OCI-LY3 (cell line): ENCODE measurements around the gene IFFO2.

ENCODE experiments used
- CTCF ChIP-seq: fragments of 200-600, 300-600 bp; sonication (generic); IDR thresholded peaks from 2 replicates; pipeline ENCODE4 v1.5.1; 2014; ENCODE audit warnings: antibody characterized with exemption, low read length, low read depth
- EZH2phosphoT487 ChIP-seq: fragments of 200-600 bp; shearing (Covaris generic); IDR thresholded peaks from 2 replicates; pipeline ENCODE4 v1.6.1; 2018; ENCODE audit warnings: antibody characterized with exemption, mixed run types, low read depth

- TF ChIP-seq CTCF = no peak
- no peak for TF ChIP-seq EZH2phosphoT487
These were observed 24.8 kb upstream of the IFFO2 start for GRCh38 chr1:18981242-18981641.
